Kidney capillary endothelial cell (primary cell): ENCODE data around the gene LRCH1.

ENCODE experiments used
- DNase-seq: peaks from one replicate; pipeline ENCODE4 v3.0.0-alpha.2; 2018; ENCODE audit warnings: low spot score

LRCH1 gene

GRCh38 chr13:46712524-46712923 is 159.6 kb downstream of the LRCH1 start:
- no peak for DNase-seq

GRCh38 chr13:46715363-46715762 is 162.4 kb downstream of the LRCH1 start:
- DNase-seq: no peak

- DNase-seq: no peak
Measured at GRCh38 chr13:46716821-46717220, 163.9 kb downstream of the LRCH1 start.

GRCh38 chr13:46717275-46717674 is 164.3 kb downstream of the LRCH1 start:
- DNase-seq: no peak

GRCh38 chr13:46717856-46718255 is 164.9 kb downstream of the LRCH1 start:
- no peak for DNase-seq

GRCh38 chr13:46720189-46720588 is 167.2 kb downstream of the LRCH1 start:
- no peak for DNase-seq

GRCh38 chr13:46721054-46721453 is 168.1 kb downstream of the LRCH1 start:
- DNase-seq: peak; percentile 41

GRCh38 chr13:46726347-46726746 is 173.4 kb downstream of the LRCH1 start:
- DNase-seq: no peak

GRCh38 chr13:46728777-46729176 is 175.8 kb downstream of the LRCH1 start:
- no peak for DNase-seq

- no peak for DNase-seq
Measured at GRCh38 chr13:46731535-46731934, 178.6 kb downstream of the LRCH1 start.

- DNase-seq: no peak
Measured at GRCh38 chr13:46735425-46735824, 182.5 kb downstream of the LRCH1 start.

- no peak for DNase-seq
Measured at GRCh38 chr13:46736541-46737310, 183.8 kb downstream of the LRCH1 start.

GRCh38 chr13:46738055-46738454 is 185.1 kb downstream of the LRCH1 start:
- DNase-seq: no peak

- no peak for DNase-seq
Measured at GRCh38 chr13:46738766-46739165, 185.8 kb downstream of the LRCH1 start.

GRCh38 chr13:46739447-46740098 is 186.6 kb downstream of the LRCH1 start:
- DNase-seq: no peak

- DNase-seq: peak; percentile 23
Measured at GRCh38 chr13:46743191-46743590, 190.2 kb downstream of the LRCH1 start.

GRCh38 chr13:46745062-46745461 is 192.1 kb downstream of the LRCH1 start:
- DNase-seq: no peak

GRCh38 chr13:46745706-46746105 is 192.7 kb downstream of the LRCH1 start:
- no peak for DNase-seq

- DNase-seq: no peak
Measured at GRCh38 chr13:46747031-46747820, 194.3 kb downstream of the LRCH1 start.

GRCh38 chr13:46748300-46748699 is 195.3 kb downstream of the LRCH1 start:
- no peak for DNase-seq

- DNase-seq: peak; percentile 18
Measured at GRCh38 chr13:46749951-46750350, 197.0 kb downstream of the LRCH1 start.

GRCh38 chr13:46751811-46752635 is 199.1 kb downstream of the LRCH1 start:
- DNase-seq: no peak
